Measurements from ENCODE around the gene CIAO3.
"Not testable (repeated sequence)": the region's sequence is repeated elsewhere in the genome, so short reads cannot be mapped to it uniquely, and the experiment has no call there.

CIAO3 gene

DNA sequence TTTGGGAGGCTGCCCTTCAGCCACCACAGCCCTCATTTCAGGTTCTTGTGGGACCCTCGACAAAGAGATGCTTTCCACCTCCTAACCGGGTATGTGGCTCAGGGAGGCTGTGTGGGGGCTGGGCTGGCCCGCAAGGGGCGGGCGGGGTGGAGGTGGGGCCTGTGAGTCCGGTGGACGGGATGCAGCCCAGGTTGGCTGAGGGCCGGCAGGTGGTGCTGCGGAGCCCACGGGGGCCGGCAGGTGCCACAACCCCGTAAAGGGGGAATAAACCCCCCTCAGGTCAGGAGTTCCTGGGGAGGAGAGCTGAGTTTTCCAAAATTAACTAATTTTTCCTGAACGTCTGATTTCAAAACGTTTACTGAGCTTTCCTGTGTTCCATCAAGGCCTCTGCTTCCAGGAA, 4.9 kb upstream of the CIAO3 start:
- peak; percentile 81 for DNase-seq (ENCODE audit: low spot score)
- in situ Hi-C loops (cut with MboI; ENCODE audit: low sequenced_read_pairs, unreplicated experiment): no loop called here
- no peak for TF ChIP-seq CTCF (IDR thresholded peaks at IDR 0.05; ENCODE audit: borderline replicate concordance, control extremely low read depth, extremely low read depth, insufficient read depth, missing control alignments)

DNA sequence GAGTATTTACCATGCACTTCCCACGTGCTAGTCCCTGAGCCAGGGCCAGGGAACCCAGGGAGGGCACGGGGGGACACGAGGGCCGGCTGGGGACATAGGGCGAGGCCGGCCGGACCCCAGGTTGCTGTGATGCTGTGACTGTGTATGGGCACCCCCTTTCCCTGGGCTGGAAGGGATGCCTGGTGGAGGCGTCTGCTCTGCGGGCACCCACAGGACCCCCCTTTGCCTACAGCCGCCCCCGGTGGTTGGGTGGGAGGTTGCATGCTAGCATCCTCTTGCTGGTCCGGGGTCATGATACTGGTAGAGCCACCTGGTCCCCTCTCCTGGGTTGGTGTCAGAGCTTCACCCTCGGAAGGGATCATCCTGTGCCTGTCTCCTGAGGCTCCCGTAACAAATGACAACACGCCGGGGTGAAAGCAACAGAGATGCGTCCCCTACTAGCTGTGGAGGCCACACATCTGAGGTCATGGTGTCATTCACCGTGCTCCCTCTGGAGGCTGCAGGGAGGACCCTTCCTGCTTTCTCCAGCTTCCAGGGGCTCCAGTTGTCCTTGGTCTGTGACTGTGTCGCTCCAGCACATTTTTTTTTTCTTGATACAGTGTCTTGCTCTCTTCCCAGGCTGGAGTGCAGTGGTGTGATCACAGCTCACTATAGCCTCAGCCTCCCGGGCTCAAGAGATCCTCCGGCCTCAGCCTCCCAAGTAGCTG, 3.1 kb upstream of the CIAO3 start:
- in situ Hi-C loops (cut with MboI; ENCODE audit: low sequenced_read_pairs, unreplicated experiment): no loop called here
- DNase-seq (ENCODE audit: low spot score): no peak
- no peak for TF ChIP-seq CTCF (IDR thresholded peaks at IDR 0.05; ENCODE audit: borderline replicate concordance, control extremely low read depth, extremely low read depth, insufficient read depth, missing control alignments)

DNA sequence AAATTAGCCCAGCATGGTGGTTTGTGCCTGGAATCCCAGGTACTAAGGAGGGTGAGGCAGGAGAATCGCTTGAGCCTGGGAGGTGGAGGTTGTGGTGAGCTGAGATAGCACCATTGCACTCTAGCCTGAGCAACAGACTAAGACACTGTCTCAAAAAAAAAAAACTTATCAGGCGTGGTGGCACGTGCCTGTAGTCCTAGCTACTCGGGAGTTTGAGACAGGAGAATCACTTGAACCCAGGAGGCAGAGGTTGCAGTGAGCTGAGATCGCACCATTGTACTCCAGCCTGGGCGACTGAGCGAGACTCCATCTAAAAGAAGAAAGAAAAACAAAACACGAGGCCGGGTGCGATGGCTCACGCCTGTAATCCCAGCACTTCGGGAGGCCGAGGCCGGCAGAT, 2.1 kb upstream of the CIAO3 start:
- in situ Hi-C loops (cut with MboI; ENCODE audit: low sequenced_read_pairs, unreplicated experiment); DNase-seq (ENCODE audit: low spot score): not testable (repeated sequence)

DNA sequence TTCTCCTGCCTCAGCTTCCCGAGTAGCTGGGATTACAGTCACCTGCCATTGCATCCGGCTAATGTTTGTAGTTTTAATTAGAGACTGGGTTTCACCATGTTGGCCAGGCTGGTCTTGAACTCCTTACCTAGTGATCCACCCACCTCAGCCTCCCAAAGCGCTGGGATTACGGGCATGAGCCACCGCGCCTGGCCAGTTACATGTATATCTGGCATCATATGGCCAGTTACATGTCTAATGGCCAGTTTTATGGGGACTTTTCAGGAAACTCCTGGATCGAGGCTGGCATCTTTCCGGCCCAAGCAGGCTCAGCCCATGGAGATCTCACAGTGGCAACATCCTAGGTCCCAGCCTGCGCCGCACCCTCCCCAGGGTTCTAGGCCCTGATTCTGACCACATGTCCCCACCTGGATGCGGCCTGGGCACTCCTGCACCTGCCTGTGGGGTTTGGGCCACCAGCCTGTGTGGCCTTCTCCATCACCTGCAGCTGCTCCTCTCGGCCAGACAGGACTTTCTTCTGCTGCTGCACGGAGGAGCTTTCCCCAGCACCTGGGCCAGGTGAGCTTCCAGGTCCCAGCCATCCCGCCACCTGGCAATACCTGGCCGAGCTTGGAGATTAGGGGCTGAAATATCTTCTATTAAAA, 1.3 kb upstream of the CIAO3 start:
- no peak for TF ChIP-seq CTCF (IDR thresholded peaks at IDR 0.05; ENCODE audit: borderline replicate concordance, control extremely low read depth, extremely low read depth, insufficient read depth, missing control alignments)
- DNase-seq (ENCODE audit: low spot score): no peak
- in situ Hi-C loops (cut with MboI; ENCODE audit: low sequenced_read_pairs, unreplicated experiment): no loop called here

GRCh38 chr16:740459-740763, 386 bp downstream of the CIAO3 start:
- no peak for TF ChIP-seq CTCF (IDR thresholded peaks at IDR 0.05; ENCODE audit: borderline replicate concordance, control extremely low read depth, extremely low read depth, insufficient read depth, missing control alignments)
- in situ Hi-C loops (cut with MboI; ENCODE audit: low sequenced_read_pairs, unreplicated experiment): no loop called here
- DNase-seq (ENCODE audit: low spot score): no peak

DNA sequence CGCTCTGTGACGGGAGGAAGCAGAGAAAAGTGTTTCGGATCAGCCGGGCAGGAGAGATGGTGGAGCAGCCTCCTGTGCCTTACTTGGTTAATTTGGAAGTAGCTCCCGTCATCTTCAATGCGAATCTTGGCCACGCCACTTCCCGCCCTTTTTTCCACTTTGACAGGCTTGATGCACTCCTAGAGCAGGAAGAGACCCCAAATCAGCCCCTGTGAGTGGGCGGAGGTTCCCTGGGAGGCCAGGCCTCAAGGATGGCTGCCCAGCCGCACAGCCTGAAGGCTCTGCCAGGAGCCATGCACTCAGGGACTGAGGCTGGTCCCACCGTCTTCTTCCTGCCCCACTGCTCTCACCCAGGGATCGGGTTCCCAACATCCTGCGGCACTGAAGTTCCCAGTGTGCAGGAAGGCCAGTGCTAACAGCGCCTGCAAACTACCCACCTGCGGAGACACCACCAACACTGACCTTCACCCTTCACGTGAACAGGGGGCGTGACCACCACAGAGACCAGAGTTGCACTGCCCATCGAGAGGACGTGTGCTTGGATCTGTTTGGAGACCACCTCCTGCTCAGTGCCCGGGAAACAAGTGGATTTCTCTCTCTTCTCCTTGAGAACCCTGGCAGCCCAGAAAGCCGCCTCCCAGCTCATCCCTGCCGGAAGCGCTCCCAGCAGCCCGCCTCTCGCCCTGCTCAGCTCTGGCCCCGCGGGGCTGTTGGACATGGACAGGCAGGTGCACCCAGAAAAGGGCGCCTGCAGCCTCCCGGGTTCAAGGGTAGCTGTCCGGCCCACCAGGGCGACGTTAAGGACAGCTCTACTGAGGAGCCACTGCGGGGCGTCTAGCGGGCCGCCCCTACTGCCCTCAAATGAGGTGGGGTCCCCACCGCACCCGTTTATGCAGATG, 988 bp downstream of the CIAO3 start:
- no peak for TF ChIP-seq CTCF (IDR thresholded peaks at IDR 0.05; ENCODE audit: borderline replicate concordance, control extremely low read depth, extremely low read depth, insufficient read depth, missing control alignments)
- in situ Hi-C loops (cut with MboI; ENCODE audit: low sequenced_read_pairs, unreplicated experiment): no loop called here
- no peak for DNase-seq (ENCODE audit: low spot score)
